GM19025 (cell line): ENCODE data around the gene HNRNPLL.

Source experiments
- ATAC-seq: cut with Tn5 transposase; IDR thresholded peaks from one replicate; pipeline ENCODE4 v1.9.1; 2021; ENCODE audit warnings: mild to moderate bottlenecking, low read depth, moderate library complexity; ENCODE audit not compliant: unreplicated experiment

HNRNPLL gene

GRCh38 chr2:38533757-38534545 lies 68.8 kb downstream of the HNRNPLL start:
- no peak for ATAC-seq

GRCh38 chr2:38533180-38533579 lies 69.5 kb downstream of the HNRNPLL start:
- peak; percentile 98 for ATAC-seq

GRCh38 chr2:38532366-38532765 lies 70.4 kb downstream of the HNRNPLL start:
- ATAC-seq: no peak

GRCh38 chr2:38529208-38529607 lies 73.5 kb downstream of the HNRNPLL start:
- ATAC-seq: no peak

- ATAC-seq: no peak
These were observed 74.2 kb downstream of the HNRNPLL start for GRCh38 chr2:38528534-38528933.

- ATAC-seq: no peak
These were observed 74.7 kb downstream of the HNRNPLL start for GRCh38 chr2:38528008-38528442.

- no peak for ATAC-seq
These were observed 75.3 kb downstream of the HNRNPLL start for GRCh38 chr2:38527338-38528007.

GRCh38 chr2:38526195-38526594 lies 76.5 kb downstream of the HNRNPLL start:
- no peak for ATAC-seq

- no peak for ATAC-seq
These were observed 78.1 kb downstream of the HNRNPLL start for GRCh38 chr2:38524580-38524979.

- no peak for ATAC-seq
These were observed 78.8 kb downstream of the HNRNPLL start for GRCh38 chr2:38523728-38524437.

- ATAC-seq: no peak
These were observed 79.9 kb downstream of the HNRNPLL start for GRCh38 chr2:38522754-38523349.

GRCh38 chr2:38521835-38522234 lies 80.9 kb downstream of the HNRNPLL start:
- no peak for ATAC-seq

- no peak for ATAC-seq
These were observed 85.4 kb downstream of the HNRNPLL start for GRCh38 chr2:38517284-38517683.

- no peak for ATAC-seq
These were observed 86.2 kb downstream of the HNRNPLL start for GRCh38 chr2:38516526-38516925.

- ATAC-seq: no peak
These were observed 86.6 kb downstream of the HNRNPLL start for GRCh38 chr2:38516122-38516521.

GRCh38 chr2:38515155-38516074 lies 87.3 kb downstream of the HNRNPLL start:
- no peak for ATAC-seq

- ATAC-seq: no peak
These were observed 88.0 kb downstream of the HNRNPLL start for GRCh38 chr2:38514603-38515154.

GRCh38 chr2:38512211-38512610 lies 90.5 kb downstream of the HNRNPLL start:
- ATAC-seq: no peak
